SK-N-MC (cell line): ENCODE measurements around the gene MALRD1.

Source experiments
- EZH2 ChIP-seq: fragments of 200-600 bp; sonication (generic); IDR thresholded peaks from one replicate; pipeline ENCODE4 v1.6.1; 2017; ENCODE audit warnings: antibody characterized with exemption
- FOXP2 ChIP-seq: optimal IDR thresholded peaks from 2 replicates; pipeline ENCODE3; 2011; ENCODE audit warnings: mild to moderate bottlenecking, moderate library complexity; ENCODE audit not compliant: insufficient read depth; ENCODE audit errors: extremely low read length, control extremely low read depth

- TF ChIP-seq EZH2 (no peak), FOXP2 (no peak)
Observed at GRCh38 chr10:19713800-19714525, 665.4 kb downstream of the MALRD1 start.
